GM12891 (cell line): ENCODE measurements around the gene GALR3.

Experiments used
- POLR2A ChIP-seq: IDR thresholded peaks from 2 replicates; pipeline ENCODE4 v1.6.1; 2011; ENCODE audit warnings: low read depth, low read length, control low read depth
- POLR2AphosphoS5 ChIP-seq: IDR thresholded peaks from 2 replicates; pipeline ENCODE4 v1.6.1; 2011; ENCODE audit warnings: low read depth, low read length, control low read depth
- SPI1 ChIP-seq: IDR thresholded peaks from 2 replicates; pipeline ENCODE4 v1.6.1; 2011; ENCODE audit warnings: low read depth, low read length, control low read depth

DNA sequence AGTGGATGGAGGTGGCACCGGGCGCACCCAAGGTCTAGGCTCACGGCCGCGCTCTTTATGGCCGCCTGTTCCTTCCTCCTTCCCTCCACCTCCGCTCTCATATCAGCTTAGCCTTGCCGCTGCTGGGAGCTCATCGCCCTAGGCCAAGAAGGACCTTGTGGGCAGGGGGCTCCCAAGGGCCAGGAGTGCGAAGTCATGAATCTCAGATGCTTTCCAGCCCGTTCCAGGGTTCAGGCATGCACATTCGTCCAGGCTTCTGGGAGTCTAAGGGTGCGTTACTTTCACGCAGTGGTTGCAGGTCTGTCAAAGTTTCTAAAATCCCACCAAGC is 4.1 kb upstream of the GALR3 start:
- TF ChIP-seq POLR2A (no peak), SPI1 (no peak), POLR2AphosphoS5 (no peak)
